Stimulated activated CD8-positive, alpha-beta memory T cell treated with anti-CD3 and anti-CD28 coated beads, Interleukin-12 subunit alpha, Interleukin-12 subunit beta, amount 100 ng/mL, for 24 hours (primary cell): ENCODE measurements around the gene DENND4B.
"Not testable (repeated sequence)": the region's sequence is repeated elsewhere in the genome, so short reads cannot be mapped to it uniquely, and the experiment has no call there.

Experiments
- DNase-seq: peaks from one replicate; pipeline ENCODE4 v3.0.0-alpha.2; 2020; ENCODE audit errors: extremely low read depth

Gene DENND4B, protein sequence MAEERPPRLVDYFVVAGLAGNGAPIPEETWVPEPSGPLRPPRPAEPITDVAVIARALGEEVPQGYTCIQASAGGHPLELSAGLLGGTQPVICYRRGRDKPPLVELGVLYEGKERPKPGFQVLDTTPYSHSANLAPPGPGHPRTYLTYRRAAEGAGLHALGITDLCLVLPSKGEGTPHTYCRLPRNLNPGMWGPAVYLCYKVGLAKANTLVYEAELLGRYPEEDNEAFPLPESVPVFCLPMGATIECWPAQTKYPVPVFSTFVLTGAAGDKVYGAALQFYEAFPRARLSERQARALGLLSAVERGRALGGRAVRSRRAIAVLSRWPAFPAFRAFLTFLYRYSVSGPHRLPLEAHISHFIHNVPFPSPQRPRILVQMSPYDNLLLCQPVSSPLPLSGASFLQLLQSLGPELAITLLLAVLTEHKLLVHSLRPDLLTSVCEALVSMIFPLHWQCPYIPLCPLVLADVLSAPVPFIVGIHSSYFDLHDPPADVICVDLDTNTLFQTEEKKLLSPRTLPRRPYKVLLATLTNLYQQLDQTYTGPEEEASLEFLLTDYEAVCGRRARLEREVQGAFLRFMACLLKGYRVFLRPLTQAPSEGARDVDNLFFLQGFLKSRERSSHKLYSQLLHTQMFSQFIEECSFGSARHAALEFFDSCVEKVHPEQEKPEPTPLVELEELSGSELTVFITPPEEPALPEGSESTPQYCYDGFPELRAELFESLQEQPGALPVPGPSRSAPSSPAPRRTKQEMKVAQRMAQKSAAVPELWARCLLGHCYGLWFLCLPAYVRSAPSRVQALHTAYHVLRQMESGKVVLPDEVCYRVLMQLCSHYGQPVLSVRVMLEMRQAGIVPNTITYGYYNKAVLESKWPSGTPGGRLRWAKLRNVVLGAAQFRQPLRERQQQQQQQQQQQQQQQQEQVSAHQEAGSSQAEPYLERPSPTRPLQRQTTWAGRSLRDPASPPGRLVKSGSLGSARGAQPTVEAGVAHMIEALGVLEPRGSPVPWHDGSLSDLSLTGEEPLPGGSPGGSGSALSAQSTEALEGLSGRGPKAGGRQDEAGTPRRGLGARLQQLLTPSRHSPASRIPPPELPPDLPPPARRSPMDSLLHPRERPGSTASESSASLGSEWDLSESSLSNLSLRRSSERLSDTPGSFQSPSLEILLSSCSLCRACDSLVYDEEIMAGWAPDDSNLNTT (N-terminal part only)

DNA sequence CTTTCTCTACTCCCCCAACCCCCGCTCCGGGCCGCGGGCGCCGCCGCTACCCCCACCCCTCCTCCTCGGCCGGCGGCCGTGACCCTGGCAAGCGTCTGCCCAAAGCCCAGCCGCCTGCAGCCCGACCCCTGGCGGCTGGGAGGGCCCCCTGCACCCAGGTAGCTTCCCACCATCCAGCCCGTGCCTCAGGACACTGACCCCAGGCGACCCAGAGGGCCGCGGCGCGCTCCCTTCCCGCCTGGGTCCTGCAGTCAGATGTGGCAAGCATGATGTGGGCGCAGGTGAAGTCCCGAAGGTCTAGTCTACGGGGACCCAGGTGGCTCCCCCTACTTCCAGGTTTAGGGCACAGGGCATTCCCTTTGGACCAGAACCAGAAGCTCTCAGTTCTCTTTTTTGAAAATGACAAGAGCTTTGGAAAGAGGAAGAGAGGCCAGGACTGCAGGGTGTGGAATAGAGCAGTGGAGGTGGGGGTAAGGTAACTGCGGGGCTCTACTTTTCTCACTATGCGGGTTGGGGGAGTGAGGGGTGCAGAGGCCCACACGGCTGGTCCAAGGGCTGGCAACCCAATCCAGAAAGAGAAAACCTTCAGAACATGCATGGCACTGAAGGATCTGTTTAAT is at the start of gene DENND4B:
TSS of gene DENND4B (minus strand) at position 97 of the 620 bp plus-strand sequence. CDS start 2,344 bp downstream, outside the sequence.
- no peak for DNase-seq

DNA sequence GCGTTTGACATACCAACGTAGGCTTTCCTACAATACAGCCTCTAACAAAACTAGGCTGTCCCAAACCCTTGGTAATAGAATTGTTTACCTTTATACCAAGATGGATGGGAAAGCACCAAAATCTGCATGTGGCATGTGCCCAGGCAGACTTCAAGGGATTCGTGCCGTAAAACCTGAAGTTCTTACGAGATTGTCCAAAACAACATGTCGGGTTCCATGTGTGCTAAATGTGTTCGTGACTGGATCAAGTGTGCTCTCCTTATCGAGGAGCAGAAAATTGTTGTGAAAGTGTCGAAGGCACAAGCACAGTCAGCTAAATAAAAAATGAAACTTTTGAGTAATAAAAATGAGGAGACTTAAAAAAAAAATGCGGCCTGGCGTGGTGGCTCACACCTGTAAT is 49.1 kb upstream of the DENND4B start:
- no peak for DNase-seq

DNA sequence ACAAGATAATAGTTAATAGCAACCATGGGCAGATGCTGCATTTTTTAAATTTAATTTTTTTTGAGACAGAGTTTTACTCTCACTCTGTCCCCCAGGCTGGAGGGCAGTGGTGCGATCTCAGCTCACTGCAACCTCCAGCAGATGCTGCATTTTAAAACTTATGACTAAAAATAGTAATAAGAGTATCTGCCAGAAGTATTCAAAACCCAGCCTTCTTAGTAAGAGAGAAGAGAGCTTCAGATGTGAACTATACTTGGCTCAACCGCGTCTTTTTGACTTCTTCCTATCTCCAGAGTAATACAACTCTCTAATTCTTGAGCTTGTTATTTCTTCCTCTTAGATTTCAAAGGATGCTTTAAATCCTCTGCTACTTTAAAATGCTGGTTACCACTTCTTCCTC is 48.7 kb upstream of the DENND4B start:
- DNase-seq: no peak

DNA sequence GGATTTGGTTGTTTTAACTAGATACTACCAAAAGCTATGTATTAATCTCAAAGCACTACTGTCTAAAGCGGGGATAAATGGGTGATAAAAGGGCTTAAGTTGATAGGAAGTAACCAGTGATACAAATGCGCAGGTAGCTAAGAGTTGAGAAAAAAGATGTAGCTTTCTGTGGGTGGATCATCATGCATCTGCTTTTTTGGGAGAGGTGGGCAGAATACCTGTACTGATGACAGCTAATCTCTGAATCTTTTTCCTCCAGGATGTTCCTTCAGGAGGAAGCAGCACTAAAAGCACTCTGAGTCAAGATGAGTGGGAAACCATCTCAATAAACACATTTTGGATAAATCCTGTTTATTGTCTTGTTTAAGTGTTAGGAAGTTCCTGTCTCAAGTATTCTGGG is 45.3 kb upstream of the DENND4B start:
- DNase-seq: no peak

DNA sequence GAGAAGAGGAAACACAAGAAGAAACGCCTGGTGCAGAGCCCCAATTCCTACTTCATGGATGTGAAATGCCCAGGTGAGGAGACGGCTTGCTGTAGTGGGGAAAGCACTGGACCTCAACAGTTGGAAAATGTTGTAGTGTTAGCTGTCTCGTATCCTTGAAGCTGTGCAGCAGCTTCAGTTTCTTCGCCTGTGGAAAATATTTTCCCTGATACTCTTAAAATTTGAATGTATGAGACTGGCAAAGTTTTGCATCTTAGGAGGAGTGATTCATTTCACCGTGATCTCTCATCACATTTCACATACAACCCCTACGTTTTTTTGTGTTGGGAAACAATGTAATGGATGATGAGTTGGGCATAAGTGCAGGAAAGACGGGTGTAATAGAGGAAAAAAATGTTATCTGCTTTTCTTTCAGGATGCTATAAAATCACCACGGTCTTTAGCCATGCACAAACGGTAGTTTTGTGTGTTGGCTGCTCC is 44.7 kb upstream of the DENND4B start:
- DNase-seq: no peak

DNA sequence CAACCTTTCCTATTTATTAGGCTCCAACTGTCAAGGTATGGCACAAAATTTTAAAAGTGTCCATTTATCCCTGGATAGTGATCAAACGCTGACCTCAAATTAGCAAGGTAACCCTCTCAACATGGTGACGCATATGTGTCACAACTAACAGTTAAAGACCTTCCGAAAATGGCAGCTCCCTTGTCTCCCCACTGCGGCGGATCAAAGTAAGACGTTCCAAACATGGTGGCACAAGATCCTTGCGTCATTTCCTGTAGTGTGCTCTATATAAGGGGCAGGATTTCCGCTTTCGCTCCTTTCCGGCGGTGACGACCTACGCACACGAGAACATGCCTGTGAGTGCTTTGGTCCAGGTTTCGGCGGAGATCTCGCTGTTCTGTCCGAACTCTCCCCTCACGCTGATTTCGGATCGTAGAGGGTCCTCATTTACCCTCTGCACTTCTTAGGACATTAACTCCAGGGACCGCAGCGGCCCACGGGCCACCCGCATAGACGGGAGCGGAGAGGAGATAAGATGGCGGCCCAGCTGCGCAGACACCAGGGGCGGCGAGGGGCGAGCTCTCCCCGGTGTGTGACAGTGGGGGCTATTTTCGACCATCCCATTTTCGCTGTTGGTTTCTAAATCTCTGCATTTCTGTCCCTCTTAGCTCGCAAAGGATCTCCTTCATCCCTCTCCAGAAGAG is 44.1 kb upstream of the DENND4B start, which contains the start of gene RPS27:
TSS of gene RPS27 (plus strand) at position 295 of the 683 bp plus-strand sequence. CDS start at position 330, 35 bp downstream.
- peak; percentile 59 for DNase-seq

DNA sequence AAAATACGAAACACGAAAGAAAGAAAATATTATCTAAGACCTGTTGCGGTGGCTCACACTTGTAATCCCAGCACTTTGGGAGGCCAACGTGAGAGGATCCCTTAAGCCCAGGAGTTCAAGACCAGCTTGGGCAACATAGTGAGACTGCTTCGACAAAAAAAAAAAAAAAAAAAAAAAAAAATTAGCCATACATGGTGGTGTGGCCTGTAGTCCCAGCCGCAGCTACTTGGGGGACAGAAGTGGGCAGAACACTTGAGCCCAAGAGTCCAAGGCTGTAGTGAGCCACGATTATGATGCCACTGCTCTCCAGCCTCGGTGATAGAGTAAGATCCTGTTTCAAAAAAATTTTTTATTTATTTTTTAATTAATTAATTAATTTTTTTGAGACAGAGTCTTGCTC is 41.1 kb upstream of the DENND4B start:
- no peak for DNase-seq

DNA sequence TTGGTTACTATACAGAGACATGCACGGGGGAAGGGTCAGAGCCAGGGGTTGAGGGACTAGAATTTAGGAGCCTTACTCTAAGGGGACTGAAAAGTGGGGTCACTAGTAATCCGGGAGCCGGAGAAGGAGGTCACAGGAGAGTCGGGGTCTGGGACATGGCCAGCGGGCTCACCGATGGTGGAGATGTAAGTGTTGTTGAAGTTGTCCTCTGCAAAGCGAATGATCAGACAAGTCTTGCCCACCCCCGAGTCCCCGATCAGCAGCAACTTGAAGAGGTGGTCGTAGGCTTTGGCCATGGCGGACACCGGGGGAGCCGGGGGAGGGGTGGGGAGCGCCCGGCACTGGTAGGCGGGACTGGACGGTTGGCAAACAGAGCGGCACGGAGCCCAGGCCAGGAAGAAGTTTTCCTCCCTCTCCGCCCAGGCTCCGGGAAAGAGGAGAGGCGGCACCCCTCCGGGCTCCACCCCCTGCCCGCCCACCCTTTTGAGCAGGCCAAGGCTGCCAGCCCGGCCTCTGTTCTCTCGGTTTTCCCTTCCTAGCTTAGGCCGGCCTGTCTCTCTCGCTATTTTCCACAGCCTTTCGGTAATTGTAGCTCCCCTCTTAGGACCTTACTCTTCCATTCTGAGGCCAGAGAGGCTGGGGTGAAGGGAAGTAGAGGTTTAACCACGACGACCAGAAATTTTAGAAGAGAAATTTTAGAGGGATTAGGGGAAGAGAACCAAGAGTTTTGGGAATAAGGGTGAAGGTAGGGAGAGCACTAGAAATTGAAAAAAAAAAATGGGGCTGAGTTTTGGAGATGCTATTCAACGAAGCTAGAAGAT is 39.6 kb upstream of the DENND4B start, which contains the start of gene RAB13:
TSS of gene RAB13 (minus strand) at position 399 of the 821 bp plus-strand sequence. CDS start at position 296, 103 bp downstream.
- DNase-seq: no peak

DNA sequence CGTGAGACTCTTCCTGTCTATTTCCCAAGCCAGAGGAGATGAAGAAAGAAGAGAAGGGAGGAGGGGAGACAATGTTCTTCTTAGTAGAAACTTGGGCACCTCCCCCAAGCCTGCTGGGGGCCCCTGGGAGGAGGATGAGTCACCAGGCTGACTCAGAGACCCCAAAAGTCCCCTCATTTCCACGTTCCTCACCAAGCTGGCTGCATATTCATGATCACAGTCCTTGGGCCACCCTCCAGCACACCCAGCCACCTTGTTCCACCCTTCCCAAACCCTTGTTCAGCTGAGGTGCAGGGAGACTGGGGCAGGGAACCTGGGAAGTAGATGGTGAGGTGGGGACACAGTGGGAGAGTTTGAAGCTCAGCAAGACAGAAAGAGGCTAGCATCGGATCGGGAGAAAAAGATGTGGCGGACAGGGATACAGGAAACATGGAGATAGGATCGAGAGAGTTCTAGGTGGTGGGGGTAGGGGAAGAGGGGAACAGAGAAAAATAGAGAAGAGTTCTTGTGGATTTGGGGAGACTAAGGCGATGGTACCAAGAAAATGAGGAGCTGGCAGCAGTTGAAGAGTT is 38.9 kb upstream of the DENND4B start:
- no peak for DNase-seq

DNA sequence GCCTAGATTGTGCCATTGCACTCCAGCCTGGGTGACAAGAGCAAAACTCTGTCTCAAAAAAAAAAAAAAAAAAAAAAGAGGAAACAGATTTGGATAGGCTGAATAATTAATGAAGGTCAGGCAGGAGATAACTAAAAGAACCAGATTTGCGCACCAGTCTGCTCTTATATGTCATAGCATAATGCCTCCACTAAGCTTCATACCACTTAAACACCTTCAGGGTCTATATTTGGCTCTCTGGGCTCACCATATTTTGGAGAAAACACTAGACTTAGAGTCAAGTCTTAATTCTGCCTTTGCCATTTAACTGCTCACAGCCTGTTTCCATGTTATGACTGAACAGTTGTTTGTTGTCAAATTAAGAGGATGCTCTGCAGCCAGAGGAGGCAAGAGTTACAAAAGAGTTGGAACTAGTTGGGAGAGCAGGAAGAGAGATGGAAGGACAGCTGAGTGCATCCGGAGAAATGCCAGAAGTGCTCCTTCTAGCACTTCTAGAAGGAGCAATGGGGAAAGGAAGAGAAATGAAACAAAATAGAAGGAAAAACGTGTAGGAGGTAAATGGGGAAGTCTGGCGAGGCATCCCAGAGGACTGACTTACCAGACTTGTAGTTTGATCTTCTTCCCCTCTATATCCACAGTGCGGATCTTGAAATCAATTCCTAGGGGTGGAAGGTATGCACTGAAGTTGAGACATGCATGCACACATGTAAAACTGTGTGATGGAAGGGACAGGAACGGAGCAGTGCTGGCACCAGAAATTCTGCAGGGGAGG is 37.8 kb upstream of the DENND4B start:
- DNase-seq: no peak

DNA sequence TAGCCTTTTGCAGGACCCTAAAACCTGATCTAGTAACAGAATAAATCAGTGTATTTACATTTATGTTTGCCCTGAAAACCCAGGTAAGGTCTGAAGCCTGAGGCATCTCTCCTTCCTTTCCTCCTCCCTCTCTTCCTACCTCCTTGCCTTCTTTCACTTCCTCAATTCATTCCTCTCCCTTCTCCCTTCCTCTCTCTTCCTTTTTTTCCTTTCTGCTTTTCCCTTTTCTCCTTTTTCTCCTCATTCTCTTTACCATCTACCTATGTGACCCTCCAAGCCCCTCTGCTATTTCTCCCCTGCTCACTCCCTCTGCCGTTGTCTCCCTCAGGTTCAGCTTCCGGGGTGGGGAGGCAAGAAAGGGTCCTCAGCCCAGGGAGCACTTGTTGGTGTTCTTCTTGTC is 35.2 kb upstream of the DENND4B start:
- DNase-seq: not testable (repeated sequence)

DNA sequence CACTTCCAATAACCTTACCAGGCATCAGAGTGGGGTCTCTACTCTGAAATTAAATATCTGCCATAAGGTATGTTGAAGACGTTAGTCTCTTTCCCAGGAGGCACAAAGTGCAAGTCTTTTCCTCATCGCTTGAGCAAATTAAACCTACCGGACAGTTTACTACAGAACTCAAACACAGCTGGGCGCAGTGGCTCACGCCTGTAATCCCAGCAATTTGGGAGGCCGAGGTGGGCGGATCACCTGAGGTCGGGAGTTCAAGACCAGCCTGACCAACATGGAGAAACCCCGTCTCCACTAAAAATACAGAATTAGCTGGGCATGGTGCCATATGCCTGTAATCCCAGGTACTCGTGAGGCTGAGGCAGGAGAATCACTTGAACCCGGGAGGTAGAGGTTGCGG is 32.6 kb upstream of the DENND4B start:
- not testable (repeated sequence) for DNase-seq

DNA sequence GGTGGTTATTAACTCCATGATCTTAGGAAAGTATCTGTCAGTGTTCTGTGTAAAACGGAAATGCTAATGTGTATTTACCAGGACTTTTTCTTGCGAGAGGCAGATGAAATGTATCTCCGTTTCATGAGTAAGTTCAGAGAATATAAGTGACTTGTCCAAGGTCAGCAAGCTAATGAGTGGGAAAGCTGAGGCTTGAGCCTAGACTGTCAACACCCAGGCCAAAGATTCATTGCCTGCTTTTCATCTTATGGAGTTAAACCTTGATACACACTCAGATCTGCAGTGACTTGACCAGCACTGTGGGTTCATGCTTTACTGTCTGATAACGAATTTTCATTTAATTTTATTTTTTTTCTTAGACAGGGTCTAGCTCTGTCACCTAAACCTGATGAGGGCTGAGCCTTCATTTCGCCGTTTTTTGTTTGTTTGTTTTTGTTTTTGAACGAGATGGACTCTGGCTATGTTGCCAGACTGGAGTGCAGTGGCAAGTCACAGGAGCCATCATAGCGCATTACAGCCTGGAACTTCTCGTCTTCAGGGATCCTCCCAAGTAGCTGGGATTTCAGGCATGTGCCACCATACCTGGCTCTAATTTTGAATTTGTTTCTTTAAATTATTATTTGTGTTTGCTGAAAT is 31.9 kb upstream of the DENND4B start:
- no peak for DNase-seq

DNA sequence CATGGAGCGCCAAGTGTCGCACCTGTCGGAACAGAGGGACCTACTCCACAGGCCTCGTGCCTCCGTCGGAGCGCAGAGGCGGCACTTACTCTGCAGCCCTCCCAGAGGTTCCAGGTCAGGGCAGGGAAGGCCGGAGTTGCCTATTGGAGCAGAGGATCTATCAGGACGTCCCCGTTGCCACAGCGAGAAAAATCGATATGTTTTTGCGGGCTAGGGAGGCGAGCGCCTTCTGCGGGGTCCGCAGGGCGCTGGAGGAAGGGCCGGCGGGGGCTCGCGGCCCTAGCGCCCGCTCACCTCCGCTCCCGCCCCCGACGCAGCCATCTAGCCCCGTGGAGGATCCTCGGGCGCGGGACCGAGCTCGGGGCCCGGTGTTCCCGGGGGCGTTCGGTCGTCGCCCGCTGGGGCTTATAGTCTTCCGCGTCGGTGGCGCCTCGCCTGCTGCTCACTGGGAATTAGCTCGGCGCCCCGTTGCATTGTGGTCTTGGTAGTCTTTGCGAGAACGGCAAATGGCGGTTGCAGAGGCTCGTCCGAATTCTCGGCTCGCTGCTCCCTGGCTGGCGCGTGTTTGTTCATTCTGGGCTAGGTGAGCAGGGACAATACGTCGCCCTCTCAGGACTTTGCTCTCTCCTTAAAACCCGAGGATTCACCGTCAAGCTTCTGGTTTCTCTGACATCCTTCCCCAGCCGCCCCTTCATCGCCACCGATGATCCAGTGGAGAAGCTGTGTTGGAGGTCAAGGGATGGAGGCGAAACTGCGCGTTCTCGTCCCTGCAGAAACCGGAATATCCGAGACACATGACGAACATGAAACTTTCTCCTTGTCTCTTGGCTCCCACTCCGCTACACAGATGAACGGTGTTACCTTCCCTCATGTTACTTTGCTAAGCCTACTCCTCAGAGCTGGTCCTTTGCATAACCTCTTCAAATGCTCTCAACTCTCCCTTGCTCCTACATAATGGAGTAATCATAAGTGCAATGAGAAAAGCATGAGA is 31.0 kb upstream of the DENND4B start, which contains the start of gene JTB:
TSS of gene JTB (minus strand) at position 425 of the 991 bp plus-strand sequence. CDS start at position 3, 422 bp downstream.
- peak; percentile 66 for DNase-seq

DNA sequence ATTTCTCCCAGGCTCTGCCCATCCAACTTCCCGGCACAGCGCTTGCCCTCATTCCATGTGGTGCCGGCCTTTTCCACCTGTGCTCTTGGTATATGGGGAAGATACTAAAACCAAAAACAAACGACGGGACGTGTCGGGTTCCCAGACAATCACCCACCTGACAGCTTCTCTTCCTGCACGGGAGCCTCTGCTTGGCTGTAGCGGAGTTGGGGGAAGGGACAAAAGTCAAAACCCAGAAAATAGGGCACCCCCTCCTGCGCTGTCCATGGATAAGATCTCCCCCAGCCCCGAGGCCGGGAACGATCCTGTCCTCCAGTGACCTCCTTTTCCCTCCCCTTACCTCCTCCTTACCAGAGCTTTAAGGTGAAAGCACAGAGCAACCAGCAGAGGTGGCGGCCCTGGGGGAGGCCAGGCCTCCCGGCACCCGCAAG is 30.3 kb upstream of the DENND4B start:
- no peak for DNase-seq

DNA sequence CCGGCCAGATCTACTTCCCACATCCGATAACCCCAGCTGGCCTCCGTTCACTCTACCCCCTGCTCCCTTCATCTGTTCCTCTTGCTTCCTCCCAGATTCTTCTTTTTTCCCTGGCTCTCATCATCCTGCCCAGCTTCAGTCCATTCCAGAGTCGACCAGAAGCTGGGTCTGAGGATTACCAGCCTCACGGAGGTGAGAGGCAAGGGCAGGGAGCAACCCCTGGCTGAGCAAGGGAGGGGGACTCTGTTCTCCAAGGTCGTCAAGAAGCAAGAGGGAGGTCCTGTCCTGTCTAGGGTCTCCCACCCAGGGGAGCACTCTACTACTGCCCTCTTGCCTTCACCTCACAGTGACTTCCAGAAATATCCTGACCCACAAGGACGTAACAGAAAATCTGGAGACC is 27.0 kb upstream of the DENND4B start:
- DNase-seq: no peak

DNA sequence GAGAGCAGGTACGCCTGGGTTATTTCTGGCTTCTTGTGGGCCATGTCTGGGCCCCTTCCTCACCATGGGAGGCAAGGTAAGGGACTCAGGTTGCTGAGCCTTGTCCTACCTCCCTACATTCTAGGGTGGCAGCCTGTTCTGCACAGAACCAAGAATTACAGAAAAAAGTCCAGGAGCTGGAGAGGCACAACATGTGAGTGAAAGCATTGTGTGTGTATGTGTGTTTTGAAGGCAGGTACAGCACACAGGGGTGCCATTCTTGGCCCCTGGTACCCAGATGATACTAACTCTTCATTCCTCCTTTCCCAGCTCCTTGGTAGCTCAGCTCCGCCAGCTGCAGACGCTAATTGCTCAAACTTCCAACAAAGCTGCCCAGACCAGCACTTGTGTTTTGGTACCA is 26.6 kb upstream of the DENND4B start:
- DNase-seq: no peak
